Measurements from ENCODE around the gene CYP3A5. TPM values are rescaled to one million over a fixed set of nuclear protein-coding genes. Genes with fewer than 3 reads are reported as not detected.
"Not testable (repeated sequence)": the region's sequence is repeated elsewhere in the genome, so short reads cannot be mapped to it uniquely, and the experiment has no call there.

Gene CYP3A5
- total RNA-seq, 1 experiment from 2014 or later: 96.3 TPM

- peak; percentile 70 for DNase-seq (ENCODE audit: low spot score)
These were observed 6.2 kb upstream of the CYP3A5 start for GRCh38 chr7:99685871-99686608.

- DNase-seq (ENCODE audit: low spot score): no peak
These were observed 5.4 kb upstream of the CYP3A5 start for GRCh38 chr7:99685129-99685758.

- peak; percentile 95 for DNase-seq (ENCODE audit: low spot score)
These were observed 780 bp downstream of the CYP3A5 start for GRCh38 chr7:99679032-99679399.

DNA sequence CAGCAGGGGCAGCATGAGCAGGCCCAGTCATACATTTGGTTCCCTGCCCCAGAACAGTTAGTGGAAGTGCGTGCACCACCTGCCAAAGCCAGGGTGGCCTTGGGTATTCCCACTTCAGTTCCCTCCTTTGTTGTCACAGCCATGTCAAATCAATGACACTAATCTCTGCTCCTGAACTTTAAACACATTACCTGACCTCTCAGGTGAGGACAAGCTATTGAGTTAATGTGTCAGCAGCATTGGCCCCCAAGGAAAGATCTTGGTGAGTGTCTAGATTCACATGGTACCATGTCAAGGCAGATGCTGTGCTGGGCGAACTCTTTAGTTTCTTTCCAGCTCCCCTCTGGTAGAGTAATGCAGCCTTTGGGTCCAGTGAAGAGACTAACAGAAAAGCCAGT is 2.1 kb downstream of the CYP3A5 start:
- DNase-seq (ENCODE audit: low spot score): no peak

DNA sequence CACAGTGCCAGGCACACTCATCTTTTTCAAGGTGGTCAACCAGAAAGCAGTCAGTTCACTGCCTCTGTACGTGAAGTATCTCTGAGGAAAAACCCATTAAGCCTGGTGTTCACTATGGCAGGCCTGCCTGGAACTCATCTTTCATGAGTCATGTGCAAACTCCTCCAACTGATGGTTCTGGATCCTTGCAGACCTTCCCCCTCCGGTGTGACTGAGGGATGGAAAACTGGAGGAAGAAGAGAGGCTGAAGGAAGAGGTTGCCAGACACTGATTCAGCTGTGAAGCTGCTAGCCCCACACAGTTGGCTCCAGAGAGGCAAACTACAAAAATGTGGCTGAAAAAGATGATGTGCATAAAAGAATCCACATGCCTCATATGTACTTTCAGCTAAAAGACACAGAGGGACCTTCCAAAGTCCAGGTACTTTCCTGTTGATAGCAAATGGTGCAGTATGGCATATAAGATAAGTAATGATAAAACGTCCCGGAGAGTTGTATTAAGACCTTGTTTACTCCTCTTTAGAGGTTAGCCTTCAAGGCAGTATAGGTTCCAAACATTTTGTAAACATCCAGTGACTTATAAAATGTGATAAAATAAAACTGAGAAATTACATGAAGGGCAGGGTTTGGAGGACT is 2.7 kb downstream of the CYP3A5 start:
- no peak for DNase-seq (ENCODE audit: low spot score)

DNA sequence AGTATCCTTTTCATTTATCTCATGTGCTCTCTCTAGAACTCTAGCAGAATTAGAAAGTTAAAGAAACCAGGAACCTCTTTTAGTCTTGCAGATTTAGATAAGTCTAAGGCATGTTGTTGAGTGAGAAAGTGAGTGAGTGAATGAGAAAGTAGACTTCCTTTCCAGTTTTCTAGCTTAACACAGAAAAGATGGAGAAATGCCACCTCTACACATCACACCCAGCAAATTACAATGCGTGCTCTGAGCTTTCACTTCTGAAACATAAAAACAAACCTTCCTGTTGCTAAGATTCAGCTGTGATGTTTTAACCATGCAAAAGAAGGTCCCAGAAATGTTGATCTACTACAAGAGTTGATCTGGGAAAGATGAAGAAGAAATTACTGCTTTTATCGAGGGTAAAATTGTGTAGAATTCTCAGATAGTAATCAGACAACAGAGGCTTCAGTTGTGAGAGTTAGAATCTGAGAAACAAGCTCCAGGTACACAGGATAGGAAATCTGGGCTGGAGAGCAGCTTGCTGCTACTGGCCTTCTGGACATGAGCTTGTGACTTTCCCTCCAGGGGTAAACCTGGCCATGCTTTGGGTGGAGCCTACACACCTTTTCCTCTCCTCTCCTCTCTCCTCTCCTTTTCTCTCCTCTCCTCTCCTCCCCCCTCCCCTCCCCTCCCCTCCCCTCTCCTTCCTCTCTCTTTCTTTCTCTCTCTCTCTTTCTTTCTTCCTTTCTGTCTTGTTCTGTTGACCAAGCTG is 4.6 kb downstream of the CYP3A5 start:
- no peak for DNase-seq (ENCODE audit: low spot score)

DNA sequence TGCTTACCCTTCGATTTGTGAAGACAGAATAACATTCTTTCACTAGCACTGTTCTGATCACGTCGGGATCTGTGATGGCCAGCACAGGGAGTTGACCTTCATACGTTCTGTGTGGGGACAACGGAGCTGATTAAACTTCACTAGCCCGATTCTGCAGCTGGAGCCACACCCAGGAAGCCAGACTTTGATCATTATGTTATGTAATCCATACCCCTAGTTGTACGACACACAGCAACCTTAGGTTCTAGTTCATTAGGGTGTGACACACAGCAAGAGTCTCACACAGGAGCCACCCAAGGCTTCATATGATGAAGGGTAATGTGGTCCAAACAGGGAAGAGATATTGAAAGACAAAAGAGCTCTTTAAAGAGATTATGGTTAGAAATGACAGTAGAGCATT is 7.2 kb downstream of the CYP3A5 start:
- no peak for DNase-seq (ENCODE audit: low spot score)

- no peak for DNase-seq (ENCODE audit: low spot score)
These were observed 10.0 kb downstream of the CYP3A5 start for GRCh38 chr7:99669782-99670181.

DNA sequence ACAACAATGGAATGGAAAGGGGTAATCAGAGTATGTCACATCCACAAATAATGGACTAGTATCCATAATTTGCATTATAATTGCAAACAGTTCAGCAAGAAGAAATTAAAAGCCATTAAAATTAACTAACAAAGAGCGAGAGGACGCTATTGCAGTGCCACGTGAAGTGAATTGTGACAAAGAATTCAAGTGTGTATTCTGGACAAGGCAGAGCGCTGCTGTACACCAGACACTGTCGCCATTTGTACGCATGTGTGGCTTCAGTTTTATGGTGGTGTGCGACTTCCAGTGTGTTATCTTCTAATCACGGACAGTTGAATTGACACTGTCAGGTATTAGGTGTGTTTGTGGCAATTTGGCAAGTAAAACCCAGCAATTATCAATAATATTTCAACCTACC is 11.3 kb downstream of the CYP3A5 start:
- no peak for DNase-seq (ENCODE audit: low spot score)

DNA sequence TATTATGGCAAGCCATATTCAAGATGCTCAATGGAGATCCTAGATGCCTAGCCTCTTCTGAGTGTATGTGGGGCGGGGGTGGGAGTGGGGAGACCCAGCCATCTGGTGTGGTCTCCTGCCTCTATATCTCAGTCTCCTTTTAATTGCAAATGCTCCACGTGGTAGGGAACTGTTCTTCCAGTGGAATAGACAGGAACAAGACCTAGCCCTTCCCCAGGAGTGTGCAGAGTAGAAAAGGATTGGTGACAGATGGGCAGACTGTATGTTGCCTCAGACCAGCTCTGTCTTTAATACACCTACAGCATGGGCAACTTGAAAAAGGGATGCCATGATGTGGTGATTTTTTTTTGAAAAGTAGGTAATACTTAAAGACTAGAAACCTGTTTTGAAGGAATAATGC is 12.6 kb downstream of the CYP3A5 start:
- no peak for DNase-seq (ENCODE audit: low spot score)

- no peak for DNase-seq (ENCODE audit: low spot score)
These were observed 13.8 kb downstream of the CYP3A5 start for GRCh38 chr7:99666013-99666395.

DNA sequence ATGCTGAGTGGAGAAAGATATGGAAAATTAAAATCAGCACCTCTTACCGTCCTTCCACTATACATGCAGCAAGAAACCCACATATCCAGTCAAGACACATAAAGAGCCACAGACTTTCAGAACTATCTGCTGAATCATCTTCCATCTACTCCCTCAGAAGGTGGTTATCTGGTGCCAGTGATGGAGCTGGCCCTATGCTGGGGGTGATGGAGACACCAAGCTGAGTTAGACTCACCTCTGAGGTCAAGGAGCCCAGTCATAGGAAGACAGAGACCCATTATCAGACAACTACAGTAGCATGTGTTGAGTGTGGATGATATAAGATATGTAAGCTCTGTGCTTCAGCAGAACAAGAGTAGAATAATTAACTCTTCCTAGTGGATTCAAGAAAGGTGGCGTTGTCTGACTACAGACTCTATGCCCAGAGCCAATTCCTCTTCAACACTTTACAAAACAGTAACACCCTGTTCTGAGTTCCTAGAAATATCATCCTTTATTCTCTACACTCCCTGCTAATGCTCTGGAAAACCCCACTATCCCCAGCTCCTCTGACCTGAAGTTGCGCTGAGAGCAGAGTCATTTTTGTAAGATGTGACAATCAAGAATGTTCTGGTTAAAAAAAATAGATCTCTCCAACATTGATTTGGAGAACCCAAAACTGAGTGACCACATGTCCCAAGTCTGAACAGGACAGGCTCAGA is 14.3 kb downstream of the CYP3A5 start:
- DNase-seq (ENCODE audit: low spot score): no peak

DNA sequence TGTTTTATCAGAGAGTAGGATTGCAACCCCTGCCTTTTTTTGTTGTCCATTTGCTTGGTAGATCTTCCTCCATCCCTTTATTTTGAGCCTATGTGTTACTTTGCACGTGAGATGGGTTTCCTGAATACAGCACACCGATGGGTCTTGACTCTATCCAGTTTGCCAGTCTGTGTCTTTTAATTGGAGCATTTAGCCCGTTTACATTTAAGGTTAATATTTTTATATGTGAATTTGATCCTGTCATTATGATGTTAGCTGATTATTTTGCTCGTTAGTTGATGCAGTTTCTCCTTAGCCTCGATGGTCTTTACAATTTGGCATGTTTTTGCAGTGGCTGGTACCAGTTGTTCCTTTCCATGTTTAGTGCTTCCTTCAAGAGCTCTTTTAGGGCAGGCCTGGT is 21.9 kb downstream of the CYP3A5 start:
- not testable (repeated sequence) for DNase-seq (ENCODE audit: low spot score)

- not testable (repeated sequence) for DNase-seq (ENCODE audit: low spot score)
These were observed 25.2 kb downstream of the CYP3A5 start for GRCh38 chr7:99654626-99655025.

GRCh38 chr7:99653754-99654153 is 26.0 kb downstream of the CYP3A5 start:
- DNase-seq (ENCODE audit: low spot score): no peak

GRCh38 chr7:99653269-99653668 is 26.5 kb downstream of the CYP3A5 start:
- not testable (repeated sequence) for DNase-seq (ENCODE audit: low spot score)

DNA sequence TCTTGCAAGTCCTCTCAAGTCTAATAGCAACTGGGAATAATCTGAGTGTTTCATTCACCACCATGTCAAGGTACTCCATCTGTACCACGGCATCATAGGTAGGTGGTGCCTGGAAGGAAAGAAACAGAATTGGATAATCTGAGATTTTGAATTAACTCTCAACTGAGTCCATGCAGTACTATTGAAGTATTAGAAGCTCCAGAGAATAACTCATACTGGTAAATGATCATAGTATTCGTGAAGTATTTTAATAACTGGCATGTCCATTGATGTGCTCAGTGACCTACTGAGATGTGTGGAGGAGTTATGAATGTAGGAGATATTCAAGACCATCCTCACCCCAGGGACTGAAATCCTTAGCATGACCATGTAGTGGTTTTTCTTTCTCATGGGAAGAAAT is 27.1 kb downstream of the CYP3A5 start:
- DNase-seq (ENCODE audit: low spot score): no peak

- DNase-seq (ENCODE audit: low spot score): no peak
These were observed 28.5 kb downstream of the CYP3A5 start for GRCh38 chr7:99651290-99651689.

- DNase-seq (ENCODE audit: low spot score): no peak
These were observed 31.0 kb downstream of the CYP3A5 start for GRCh38 chr7:99648843-99649242.

GRCh38 chr7:99645590-99645989 is 34.2 kb downstream of the CYP3A5 start:
- DNase-seq (ENCODE audit: low spot score): no peak

- no peak for DNase-seq (ENCODE audit: low spot score)
These were observed 35.4 kb downstream of the CYP3A5 start for GRCh38 chr7:99644431-99644830.

DNA sequence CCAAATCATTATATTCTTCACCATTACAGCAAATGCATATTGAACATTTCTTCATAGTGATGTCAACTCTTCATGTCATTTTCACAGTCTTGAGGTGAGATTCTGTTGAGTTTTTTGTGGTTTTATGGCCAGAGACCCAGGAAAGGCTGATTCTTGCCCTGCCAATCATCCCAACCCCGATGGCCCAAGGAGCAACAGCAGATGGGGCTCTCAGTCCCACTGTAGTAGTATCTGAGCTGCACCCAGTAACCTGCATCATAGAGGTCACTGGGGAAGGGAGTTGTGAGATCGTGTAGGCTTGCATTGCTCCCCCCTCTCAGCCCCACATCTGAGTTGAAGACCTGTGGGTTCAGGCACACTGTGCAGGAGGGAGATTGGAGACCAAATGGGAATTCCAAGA is 36.3 kb downstream of the CYP3A5 start:
- DNase-seq (ENCODE audit: low spot score): no peak

All from HT-29 (cell line).